Putamen (tissue), 1 donor: ENCODE measurements around the gene CPA1.
"Not testable (repeated sequence)": the region's sequence is repeated elsewhere in the genome, so short reads cannot be mapped to it uniquely, and the experiment has no call there.

Experiments
- DNase-seq: peaks from one replicate; pipeline ENCODE4 v3.0.0-alpha.2; 2016; ENCODE audit warnings: low spot score

Gene CPA1

DNA sequence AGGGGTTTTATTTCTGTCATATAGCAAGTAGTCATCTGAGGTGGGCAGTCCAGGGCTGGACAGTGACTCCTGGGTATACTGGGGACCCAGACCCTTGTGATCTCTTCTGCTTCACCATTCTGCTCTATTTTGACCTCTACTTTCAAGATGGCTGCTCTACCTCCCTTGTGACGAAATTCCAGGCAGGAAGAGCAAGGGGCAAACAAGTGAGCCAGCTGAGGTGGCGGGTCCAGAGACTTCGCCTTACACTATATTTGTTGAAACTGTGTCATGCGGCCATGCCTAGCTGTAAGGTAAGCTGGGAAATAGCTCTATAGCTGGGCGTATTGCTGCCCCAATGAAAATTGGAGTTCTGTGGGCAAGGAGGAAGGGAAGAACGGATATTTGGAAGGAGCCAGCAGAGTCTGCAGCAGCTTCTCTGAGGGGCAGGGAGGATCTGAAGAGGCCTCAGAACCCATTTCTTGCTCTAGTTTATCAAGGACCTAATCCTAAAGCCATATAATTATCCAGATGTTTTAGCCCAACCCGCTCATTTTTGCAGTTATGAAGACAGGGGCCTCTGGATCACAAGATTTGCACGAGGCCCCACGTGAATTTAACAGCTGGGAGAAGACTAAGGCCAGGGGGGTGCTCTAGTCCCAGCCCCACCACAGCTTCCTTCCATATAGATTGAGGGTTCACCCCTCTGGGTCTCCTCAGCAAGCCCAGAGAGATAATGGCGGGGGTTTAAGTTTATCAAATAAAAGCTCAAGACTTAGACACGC, 7.7 kb upstream of the CPA1 start:
- DNase-seq: no peak

DNA sequence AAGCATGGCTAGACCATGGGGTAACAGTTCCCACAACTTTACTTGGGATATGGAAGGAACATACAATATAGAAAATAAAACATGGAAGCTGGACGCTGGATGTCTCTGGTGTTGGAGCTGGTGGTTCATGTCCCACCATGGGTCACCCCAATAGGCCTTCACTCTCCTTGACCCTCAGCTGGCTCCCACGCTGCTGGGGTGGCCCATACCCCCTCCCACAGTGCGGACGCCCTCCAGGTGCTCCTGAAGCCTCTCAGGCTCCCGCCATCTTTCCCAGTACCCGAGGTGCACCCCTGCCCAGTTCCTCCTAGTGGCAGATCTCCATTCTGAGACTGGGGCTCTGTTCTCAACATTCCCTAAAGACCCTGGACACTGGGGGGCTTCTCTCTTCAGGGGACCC, 5.8 kb upstream of the CPA1 start:
- no peak for DNase-seq

DNA sequence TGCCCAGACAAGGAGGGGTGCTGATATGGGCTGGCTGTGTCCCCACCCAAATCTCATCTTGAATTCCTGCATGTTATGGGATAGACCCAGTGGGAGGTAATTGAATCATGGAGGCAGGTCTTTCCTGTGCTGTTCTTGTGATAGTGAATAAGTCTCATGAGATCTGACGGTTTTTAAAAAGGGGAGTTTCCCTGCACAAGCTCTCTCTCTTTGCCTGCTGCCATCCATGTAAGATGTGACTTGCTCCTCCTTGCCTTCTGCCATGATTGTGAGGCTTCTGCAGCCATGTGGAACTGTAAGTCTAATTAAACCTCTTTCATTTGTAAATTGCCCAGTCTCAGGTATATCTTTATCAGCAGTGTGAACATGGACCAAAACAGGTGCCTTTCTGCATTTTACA, 3.8 kb upstream of the CPA1 start:
- not testable (repeated sequence) for DNase-seq

DNA sequence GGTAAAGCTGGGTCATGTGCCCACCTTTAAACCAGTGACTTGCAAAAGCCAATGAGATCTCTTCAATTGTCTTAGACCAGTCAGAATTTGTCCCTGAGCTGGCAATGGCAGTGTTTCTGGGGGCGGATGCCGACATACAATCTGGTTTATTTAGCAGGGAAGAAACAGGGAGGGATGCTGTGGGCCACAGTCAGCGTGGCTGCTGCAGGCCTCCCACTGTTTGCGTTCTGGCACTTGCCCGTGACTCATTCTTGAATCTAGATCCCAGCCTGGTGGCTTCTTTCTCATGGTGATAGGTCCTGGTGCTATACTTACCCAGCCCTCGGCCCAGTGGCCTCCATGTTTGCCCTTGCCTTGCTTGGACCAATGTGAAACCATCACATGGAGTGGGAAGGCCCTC, 3.1 kb upstream of the CPA1 start:
- no peak for DNase-seq

DNA sequence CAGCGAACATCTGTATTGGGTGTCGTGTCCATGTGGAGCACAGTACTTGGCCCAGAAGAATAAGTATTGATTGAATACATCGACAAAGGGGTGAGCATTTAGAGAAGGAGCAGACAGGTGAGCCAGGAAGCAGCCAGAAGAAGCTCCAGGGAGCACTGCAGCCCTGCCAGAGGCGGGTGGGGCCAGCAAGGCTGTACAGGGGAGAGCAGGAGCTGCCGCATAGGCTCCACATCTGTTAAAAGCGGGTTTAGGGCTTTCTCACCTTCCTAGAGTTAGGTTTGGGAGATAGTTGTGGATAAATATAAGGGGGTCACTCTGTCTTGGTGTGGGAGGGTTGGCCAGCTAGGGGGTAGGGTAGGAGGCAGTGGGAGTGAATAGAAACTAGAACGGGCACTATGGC, 1.3 kb upstream of the CPA1 start:
- no peak for DNase-seq

DNA sequence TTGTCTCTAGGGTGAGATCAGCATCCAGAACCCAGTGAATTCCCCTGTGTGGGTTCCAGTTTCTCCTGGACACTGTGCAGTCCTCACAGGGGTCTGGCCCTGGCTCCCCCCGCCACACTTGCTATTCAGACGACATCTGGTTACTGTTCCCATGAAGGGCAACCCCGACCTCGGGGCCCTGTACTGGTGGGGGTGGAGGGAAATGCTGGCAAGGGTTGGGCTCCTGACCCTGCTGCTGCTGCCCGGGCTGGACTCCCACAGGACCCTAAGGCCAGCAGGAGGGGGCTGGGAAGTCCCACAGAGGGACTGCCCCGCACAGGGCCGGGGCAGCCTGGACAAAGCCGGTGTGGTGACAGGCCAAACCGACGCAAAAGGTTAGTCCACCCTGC, 768 bp upstream of the CPA1 start:
- no peak for DNase-seq

DNA sequence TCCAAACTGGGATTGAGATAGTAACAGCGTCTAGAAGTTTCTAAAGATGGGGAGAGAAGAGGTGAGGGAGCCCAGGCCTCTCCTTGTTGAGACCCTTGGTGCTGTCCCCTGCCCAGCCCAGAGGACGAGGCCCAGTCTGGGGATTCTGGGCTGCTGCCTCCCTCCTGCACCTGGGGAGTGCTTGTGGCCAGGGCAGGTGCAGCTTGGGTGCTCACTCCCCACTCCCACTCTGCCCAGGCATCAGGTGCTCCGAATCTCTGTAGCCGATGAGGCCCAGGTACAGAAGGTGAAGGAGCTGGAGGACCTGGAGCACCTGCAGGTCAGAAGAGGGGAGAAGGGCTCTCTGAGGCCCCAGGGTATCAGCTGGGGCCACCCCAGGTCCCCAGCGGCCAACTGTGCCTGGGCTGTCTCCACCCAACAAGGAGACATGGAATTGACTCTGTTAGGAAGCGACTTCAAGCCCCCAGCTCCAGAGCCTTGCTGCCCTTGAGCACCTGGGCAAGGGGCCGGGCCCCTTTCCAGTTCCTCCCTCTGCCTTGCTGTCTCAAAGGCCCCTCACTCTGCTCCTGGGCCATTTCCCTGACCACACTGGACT, 664 bp downstream of the CPA1 start:
- no peak for DNase-seq

DNA sequence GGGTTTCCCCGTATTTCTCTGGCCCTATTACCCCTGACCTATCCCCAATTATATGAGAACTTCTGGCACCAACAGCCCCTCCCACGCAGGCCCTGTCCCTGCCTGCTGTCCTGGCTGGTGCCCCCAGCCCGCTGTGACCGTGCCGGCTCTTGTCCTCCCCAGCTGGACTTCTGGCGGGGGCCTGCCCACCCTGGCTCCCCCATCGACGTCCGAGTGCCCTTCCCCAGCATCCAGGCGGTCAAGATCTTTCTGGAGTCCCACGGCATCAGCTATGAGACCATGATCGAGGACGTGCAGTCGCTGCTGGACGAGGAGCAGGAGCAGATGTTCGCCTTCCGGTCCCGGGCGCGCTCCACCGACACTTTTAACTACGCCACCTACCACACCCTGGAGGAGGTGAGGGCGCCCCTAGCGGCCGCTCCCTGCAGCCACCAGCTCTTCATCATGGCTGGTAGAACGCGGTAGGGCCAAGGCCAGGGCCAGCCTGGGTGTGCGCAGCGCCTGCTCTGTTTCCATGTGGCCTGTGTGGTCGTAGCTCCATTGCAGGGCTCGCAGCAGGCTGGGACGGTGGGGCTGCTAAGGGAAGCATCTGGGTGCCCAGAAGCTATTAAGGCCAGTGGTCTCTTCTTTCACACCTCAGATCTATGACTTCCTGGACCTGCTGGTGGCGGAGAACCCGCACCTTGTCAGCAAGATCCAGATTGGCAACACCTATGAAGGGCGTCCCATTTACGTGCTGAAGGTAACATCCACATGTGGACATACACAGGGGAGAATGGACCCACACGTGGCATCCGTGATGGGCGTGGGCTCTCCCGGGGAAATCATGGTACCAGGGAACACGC, 1.4 kb downstream of the CPA1 start:
- no peak for DNase-seq

DNA sequence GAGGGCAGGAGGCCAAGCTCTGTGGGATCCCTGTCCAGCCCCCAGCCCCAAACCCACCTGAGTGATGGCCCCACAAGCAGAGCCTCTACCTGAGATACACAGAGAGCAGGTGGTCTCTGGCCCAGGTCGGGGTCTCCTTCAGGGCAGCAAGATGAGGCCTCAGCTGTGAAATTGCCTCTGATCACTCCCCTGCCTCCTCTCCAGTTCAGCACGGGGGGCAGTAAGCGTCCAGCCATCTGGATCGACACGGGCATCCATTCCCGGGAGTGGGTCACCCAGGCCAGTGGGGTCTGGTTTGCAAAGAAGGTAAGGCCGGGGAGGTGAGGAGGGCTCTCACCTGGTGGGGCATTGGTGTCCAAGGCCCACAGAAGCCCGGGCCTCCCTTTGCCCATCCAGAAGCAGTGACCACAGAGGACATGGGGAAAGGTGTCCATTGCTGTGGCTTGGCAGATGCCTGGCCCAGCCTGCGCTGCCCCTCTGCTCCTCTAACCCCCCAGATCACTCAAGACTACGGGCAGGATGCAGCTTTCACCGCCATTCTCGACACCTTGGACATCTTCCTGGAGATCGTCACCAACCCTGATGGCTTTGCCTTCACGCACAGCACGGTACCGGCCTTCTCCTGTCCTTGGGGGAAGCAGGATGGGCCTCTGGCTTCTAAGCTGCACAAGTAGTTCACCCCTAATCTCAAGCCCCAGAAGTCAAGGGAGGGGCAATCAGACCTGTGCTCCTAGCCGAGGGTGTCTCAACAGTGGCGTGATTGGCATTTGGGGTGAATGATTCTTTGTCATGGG, 3.1 kb downstream of the CPA1 start:
- no peak for DNase-seq

DNA sequence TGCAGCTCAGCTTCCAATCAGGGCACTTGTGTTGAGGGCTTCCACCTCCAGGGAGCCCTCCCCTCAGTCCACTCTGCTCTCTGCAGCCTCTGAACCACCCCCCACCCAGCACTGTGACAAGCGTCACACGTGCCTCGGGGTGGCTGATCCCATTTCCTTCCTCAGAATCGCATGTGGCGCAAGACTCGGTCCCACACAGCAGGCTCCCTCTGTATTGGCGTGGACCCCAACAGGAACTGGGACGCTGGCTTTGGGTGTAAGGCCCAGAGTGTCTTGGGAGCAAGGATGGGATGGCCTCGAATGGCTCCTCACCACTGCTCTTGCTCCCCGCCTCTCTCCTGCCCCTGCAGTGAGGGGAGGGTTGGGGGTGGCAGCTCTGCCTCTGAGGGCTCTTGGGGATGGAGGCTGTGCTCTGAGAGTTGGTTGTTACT, 4.1 kb downstream of the CPA1 start:
- no peak for DNase-seq

DNA sequence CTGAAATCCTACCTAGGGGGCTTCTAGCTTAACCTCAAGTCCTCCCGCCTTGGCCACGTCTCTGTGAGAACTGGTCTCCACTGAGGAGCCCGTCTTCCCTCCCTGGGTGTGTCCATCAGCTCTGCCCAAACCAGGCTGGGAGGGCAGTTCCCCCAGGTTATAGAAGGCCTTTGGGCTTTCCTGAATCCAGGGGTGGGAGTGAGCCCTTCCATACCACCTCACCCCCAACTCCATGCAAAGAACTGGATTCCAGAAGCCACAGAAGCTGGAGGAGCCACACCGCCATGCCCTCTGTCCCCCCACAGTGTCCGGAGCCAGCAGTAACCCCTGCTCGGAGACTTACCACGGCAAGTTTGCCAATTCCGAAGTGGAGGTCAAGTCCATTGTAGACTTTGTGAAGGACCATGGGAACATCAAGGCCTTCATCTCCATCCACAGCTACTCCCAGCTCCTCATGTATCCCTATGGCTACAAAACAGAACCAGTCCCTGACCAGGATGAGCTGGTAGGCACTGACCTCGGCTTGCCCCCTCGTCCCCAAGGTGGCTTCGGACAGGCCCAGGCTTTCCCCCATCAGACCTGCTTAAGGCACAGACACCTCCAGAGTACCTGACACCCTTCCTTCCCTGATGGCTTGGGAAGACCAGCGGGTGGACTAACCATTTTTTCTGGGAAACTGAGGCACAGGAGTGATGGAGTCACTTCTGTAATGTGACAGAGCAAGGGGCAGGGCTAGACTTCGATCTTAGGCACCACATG, 4.7 kb downstream of the CPA1 start:
- no peak for DNase-seq

DNA sequence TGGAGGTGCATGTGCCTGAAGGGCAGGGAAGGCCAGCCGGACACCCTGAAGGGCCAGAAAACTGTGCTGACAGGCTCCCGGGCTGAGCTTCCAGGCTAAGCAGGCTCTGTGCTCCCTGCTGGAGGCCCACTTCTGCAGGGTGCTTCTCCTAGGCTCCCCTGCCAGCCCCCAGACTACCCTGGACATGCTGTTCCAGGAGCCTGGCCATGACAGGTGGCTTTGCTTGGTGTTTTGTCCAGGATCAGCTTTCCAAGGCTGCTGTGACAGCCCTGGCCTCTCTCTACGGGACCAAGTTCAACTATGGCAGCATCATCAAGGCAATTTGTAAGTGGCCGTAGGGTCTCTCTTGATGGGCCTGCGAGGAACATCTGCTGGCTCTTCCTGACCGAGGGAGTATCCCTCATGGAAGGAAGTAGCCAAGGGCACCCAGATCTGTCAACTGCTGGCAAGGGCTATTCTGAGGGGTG, 5.3 kb downstream of the CPA1 start:
- no peak for DNase-seq

DNA sequence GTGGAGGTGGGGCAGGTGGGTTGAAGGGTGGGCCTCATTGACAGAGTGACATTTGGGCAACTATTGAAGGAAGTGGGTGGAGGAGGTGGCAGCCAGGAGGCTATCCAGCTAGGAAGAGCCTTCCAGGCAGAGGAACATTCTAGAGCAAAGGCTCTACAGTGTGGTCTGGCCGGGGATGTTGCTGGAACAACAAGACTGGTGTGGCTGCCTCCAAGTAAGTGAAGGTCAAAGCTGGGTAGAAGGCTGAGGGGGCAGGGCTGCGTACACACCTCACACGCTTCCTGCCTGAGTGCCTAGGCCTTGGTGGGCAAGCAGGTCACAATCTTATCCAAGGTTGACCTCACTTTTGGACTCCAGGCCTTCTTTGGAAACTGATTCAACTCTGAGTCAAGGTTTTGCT, 6.6 kb downstream of the CPA1 start:
- DNase-seq: no peak

DNA sequence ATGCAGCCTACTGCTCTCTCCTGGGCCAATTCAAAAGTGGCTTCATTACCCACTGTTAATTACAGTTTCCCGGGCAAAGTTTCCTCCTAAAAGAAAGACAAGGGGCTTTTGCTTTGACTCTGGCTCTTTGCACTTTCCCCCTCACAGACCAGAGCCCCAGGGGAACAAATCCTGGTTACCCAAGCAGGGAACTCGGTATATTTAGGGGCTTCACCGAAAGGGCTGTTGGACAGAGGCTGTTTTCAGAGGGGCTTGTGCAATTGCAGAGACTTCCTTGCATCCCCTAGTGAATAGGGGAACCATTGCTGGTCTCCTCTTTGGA, 7.0 kb downstream of the CPA1 start:
- DNase-seq: no peak

DNA sequence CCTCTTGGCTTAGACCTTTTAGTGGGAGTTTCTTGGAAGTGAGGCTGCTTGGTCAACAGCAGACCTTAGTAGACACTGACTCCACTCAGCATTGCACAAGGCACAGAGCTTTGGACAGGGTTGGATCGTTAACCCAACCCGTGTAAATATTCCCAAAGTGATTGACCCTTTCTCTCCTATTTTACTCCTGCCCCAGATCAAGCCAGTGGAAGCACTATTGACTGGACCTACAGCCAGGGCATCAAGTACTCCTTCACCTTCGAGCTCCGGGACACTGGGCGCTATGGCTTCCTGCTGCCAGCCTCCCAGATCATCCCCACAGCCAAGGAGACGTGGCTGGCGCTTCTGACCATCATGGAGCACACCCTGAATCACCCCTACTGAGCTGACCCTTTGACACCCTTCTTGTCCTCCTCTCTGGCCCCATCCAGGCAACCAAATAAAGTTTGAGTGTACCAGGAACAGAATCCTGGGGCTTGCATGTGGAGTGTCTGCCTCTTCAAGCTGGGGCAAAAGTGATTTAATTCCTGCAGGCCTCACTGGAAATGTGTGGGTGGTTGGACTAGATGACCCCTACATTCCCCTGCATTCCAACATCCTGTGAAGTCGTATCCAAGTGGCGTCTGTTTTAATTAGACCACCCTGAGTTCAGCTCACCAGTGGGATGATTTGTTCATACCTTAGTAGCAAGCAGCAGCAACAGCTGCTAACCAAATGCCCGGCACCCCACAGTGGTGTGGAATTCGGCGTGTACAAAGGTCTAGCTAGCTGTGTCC, 7.5 kb downstream of the CPA1 start:
- no peak for DNase-seq

DNA sequence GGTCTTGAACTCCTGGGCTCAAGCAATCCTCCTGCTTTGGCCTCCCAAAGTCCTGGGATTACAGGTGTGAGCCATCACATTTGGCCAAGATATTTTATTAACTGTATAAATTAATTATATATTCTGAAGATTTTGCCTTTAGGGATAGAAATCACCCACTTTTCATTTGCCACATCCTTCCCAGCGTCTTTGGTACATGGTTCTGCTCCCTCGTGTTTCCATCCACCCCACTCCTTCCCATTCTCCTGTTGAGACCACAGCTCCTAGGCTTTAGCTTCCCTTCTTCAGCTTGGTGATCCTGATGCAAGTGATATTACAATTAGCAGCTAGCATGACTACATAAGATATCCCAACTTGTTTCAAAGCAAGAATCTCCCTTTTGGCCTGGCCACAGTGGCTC, 8.4 kb downstream of the CPA1 start:
- DNase-seq: no peak

DNA sequence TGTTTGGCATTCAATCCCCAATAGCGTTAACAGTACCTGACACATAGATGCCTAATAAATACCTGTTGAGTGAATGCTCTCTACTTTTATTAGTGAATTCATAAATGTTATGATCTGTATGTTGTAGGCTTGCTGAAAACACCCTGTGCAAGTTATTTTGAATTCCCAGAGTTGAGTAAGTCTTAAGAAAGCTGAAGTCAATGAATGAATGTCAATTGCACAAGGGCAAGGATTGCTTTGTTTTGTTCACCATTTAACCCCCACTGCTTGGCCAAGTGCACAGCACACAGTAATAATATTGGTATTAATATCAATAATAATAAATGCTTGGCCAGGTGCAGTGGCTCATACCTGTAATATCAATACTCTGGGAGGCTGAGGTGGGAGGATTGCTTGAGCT, 10.2 kb downstream of the CPA1 start:
- DNase-seq: no peak

DNA sequence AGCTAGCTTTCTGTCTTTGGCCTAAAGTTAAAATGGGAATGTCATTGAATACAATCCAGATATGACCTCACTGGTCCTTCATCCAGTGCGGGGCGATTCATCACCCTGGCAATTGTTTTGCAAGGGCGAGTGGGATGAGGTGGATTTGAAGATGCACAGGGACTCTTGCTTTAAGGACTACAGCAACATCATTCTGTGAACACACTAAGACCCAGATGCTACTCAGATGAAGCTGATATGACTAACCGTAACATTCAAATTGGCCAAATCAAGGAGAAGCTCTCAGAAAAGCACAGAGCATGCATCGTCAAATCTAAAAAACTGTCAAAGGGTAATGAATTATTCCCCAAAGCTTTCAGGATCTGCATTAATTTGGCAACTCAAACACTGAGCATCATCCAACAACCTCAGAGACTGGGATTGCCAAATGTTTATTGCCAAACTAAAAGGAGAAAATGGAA, 12.8 kb downstream of the CPA1 start:
- DNase-seq: no peak

DNA sequence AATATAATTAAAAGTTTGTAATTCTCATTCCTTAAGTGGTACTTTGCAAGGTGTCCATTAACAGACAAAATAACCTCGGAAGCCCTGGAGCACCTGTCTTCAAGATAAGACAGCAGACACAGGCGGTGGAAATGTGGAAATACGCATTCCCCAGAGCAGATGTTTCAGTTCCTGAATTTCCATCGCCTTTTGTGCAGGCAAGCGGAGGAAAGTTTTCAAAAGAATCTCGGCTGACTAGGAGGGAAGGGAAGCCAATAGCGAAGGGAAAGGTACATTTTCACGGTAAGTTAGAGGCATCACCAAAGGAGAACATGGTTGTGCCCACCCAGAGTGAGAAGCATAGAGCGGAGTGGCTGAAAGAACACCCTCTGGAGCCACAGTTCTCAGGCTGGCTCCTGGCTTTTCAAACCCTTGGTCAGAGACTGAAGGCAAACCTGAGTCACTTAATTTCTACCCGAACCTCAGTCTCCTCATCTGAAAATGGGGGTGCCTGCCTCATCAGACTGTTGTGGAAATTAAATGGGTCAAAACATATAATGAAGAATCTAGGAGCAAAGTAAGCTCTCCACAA, 13.6 kb downstream of the CPA1 start:
- no peak for DNase-seq

DNA sequence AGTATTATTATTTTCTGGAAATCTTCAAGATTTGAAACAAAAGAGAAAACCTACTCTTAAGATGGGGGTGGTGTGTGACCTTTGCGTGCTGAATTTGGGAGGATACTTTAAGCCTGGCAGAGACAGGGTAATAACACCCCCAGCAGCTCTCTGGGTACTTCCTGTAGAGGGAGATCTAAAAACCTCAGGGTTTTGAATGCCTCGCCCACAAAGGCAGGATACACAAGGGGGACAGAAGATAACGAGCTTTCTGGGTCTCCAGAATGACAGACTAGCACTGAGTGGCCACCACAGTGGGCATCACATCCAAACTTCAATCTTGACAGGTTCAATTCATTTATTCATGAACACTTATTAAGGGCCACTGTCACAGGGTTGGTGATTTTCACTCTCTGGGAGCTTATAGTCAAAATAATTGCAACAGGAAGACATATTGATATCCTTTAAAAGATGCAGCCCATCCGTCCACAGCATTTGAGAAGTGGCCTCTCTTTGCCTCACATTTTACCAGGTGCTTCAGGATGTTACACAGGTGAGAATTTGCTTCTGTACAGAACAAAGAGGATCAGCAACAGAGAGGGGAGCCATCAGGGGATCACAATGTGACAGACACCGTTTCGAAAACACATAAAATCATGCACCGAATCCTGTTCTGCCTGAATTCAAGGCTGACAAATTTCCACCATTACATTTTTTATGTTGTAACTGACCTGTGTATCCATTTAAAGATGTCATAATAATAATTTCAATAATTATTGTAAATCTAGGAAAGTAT, 14.3 kb downstream of the CPA1 start:
- no peak for DNase-seq
